HPDE6-E6E7 (cell line): ENCODE measurements around the gene CA6.
"Not testable (repeated sequence)": the region's sequence is repeated elsewhere in the genome, so short reads cannot be mapped to it uniquely, and the experiment has no call there.

Experiments
- DNase-seq: peaks from one replicate; pipeline ENCODE4 v3.0.0; 2011; ENCODE audit warnings: missing footprints; ENCODE audit errors: extremely low spot score

The CA6 gene

GRCh38 chr1:8926707-8927694 lies 18.7 kb upstream of the CA6 start:
- DNase-seq: no peak

DNA sequence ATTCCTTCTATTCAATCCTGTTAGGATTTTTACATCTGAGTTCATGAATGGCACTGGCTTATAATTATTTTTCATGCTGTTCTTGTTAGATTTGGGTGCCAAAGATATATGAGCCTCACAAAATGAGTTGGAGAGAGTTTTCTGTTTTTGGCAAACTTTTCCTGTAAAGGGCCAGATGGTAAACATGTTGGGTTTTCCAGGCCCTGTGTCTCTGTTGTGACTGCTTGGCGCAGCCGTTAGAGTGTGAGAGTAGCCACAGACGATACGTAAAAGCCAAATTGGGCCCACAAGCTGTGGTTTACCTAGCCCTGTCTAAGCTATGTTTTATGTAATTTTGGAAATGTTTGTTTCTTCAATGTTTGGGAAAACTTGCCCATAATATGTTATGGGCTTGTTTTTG lies 15.6 kb upstream of the CA6 start:
- DNase-seq: no peak

DNA sequence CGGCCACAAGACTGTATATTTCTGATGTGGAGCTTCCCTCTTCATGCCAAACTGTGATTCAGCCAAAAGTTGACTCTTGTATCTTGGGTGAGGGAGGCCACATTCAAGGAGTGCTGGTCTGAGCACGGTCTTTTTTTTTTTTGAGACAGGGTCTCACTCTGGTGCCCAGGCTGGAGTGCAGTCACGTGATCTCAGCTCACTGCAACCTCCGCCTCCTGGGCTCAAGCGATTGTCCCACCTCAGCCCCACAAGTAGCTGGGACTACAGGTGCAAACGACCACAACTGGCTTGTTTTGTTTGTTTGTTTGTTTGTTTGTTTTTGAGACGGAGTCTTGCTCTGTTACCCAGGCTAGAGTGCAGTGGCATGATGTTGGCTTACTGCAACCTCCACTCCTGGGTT lies 8.6 kb upstream of the CA6 start:
- not testable (repeated sequence) for DNase-seq

DNA sequence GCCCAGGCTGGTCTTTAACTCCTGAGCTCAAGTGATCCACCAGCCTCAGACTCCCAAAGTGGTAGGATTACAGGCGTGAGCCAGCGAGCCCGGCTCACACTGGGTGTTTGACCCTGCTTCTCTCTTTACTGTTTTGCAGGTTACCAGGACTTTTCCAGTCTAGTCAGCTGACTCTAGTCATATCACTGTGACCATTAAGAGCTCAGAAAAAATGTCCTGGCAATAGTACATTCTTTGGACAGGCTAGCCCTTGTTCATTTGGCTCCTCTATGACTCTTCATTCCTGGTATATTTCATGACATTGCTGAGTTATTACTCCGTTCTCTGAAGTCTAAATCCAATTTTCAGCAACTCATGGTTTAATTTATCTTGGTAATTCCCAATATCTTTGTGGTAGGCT lies 8.0 kb upstream of the CA6 start:
- DNase-seq: no peak

GRCh38 chr1:8938232-8938999 lies 7.3 kb upstream of the CA6 start:
- no peak for DNase-seq

GRCh38 chr1:8939000-8939265 lies 6.7 kb upstream of the CA6 start:
- no peak for DNase-seq

DNA sequence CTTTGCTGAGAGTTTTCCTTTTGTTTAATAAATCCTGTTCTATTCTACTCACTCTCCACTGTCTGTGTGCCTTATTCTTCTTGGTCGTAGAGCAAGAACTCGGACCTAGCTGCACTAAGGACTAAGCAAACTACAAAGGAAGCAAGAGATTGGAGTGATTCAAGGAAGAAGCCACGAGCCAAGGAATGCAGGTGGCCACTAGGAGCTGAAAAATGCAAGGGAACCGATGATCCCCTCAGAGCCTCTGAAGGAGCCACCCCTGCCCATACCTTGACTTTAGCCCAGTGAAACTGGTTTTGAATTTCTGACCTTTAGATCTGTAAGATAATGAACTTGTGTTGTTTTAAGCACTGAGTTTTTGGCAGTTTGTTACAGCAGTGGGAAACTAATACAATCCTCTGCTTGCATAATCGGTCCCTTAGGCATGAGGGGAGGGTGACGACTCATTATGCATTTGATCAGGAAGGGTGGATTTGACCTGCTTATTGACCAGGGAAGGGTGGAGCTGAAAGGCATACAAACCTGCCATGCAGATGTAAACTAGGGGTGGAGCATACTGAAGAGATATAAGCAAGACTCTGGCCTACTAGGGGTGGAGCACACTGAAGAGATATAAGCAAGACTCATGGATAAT lies 6.2 kb upstream of the CA6 start:
- DNase-seq: no peak

DNA sequence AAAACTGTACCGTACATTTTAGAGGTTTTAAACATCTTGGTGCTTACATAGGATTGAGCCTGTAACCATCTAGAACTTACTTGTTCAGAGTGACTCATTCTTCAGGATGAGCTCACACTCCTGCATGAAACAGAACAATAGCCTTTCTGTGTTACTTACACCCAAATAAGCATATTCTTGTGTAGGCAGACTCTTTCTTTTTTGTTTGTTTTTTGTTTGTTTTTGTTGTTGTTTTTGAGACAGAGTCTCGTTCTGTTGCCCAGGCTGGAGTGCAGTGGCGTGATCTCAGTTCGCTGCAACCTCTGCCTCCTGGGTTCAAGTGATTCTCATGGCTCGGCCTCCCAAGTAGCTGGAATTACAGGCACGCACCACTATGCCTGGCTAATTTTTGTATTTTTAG lies 3.8 kb upstream of the CA6 start:
- peak; percentile 88 for DNase-seq

DNA sequence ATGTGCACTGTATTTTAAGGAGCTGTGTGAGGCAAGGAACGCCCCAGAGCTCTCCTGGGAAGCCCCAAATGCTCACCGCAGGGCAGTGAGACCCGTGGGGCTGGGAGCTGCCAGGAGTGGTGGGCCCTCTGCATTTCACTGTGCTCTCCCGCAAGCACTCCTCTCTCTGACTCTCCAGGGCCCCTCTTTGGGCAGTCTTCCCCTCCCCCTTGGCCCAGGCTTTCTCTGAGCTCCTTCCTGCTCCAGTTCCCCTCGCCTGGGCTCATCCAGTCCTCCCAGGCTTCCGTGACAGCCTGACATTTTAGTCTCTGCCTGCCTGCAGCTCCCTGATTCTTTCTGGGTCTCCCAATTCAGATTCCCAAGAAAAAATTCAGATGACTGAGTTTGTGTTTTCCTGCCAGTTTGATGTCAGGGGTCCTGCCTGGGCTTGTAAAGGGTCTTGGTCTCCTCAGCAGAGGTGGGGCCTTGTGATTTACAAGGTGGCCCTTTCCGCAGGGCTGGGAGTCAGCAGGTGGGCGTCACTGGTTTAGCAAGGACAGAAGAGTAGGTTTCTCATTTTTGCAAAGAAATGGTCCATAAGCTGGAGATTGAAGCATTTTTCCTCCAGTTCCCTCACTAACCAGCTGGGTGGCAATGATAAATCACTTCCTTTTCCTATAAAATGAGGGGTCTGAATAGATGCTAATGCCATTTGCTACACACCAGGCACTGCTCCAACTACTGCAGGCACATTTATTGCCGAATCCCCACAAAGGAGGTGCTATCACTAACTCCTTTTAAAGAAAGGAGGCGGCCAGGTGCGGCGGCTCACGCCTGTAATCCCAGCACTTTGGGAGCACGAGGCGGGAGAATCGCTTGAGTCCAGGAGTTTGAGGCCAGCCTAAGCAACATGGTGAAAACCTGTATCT lies 1.9 kb upstream of the CA6 start:
- no peak for DNase-seq

DNA sequence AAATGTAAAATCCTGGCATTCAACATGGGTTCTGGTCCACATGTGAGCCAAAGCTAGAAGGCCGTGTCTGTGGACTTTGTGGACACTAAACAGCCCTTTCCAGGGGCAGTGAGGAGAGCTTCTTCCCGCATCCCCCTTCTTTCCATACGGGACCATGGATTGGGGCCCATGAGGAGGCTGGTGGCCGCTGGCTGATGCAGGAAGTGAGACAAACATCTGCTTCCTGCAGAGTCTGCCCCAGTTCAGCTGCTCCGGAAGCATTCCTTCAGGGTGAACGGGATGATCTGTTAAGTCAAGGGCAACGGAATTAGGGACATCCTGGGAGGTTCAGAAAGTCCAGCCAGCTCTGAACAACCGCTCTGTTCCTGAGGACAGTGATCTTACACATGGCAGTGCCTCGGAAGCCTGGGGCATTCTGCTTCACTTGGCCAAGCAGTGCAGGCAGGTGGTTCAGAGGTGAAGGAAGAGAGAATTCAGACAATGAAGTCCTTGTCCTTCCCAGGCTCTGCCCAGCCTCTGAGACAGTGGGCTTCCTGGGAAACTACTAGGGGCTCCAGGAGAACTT lies 1.5 kb downstream of the CA6 start:
- DNase-seq: no peak

DNA sequence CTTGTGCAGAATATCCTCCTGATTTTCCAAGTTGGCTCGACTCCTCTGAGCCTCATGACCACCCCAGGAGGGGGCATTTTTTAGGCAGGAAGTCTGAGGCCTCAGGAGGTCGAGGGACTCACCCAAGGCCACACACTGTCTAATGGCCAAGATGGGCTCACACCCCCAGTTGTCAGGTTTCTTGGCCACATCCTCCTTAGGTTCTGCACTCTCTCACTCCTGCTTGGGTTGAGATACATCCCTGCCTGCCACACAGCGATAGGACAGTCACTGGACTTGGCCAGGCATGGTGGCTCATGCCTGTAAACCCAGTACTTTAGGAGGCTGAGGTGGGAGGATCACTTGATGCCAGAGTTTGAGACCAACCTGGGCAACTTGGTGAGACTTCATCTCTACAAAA lies 4.6 kb downstream of the CA6 start:
- DNase-seq: no peak

DNA sequence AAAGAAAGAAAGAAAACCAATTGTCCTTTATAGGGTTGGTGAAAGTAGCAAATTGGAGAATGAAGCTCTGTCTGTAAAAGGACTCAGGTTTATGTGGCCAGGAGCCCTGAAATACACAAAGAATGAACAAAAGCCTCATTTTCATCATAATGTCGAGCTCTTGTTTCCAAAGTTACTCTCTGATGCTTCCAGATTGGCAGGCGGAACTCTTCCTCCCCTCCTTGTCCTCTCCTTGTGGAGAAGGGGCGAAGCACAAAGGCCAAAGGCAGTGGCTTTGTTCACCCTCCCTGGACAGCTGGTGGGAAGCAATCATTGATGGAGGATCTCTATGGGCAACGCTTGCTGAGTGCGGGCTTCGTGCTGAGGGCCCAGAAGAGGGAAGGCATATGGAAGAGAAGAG lies 5.6 kb downstream of the CA6 start:
- DNase-seq: no peak

- no peak for DNase-seq
These were observed 9.7 kb downstream of the CA6 start for GRCh38 chr1:8955406-8955805.

- no peak for DNase-seq
These were observed 11.0 kb downstream of the CA6 start for GRCh38 chr1:8956461-8957349.

DNA sequence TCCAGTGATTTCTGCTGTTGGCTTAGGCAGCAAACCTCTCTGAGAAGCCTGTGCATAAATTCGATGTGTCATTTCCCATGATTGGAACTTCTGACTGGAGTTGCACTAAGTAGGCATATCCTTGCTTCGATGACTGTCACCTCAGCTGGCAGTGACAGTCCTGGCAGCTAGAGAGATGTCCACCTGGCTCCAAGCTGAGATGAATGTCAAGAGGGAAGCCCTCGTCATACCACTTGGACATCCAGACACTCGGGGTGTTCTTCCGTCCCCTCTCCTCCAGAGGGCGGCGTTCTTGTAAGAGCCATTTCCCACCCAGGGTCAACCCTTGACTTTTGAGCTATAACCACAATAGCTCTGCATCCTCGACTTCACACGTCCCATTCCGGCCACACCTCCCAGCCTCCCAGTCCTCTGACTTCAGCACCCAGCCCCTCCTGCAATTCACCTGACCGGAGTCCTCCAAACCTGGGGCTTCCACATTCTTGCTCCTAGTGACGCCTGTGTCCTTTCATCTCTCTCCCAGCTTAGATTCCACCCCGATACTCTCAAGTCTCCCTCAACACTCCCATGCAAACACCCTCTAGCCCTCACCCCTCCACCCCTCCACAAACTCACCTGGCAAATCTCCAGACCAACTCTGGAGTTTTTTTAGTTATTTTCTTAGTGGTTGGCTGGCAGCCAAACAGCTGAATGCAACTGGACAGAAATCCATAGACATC lies 17.3 kb downstream of the CA6 start:
- DNase-seq: peak; percentile 52

DNA sequence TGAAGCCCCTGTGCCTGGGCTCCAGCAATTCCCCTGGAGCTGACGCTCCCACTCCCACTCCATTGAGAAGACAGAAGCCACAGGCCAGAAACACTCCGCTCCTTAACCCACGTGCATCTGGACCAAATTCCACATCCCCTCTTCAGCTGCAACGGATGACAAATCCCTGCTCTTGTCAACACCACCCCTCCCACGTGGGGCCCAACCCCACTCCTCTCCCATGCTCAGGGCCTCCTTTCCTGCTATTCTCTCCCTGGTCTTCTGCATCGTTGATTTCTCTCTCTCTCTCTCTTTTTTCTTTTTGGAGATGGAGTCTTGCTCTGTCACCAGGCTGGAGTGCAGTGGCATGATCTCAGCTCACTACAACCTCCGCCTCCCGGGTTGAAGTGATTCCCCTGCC lies 18.3 kb downstream of the CA6 start:
- no peak for DNase-seq

GRCh38 chr1:8965121-8965820 lies 19.6 kb downstream of the CA6 start:
- DNase-seq: no peak

- no peak for DNase-seq
These were observed 20.9 kb downstream of the CA6 start for GRCh38 chr1:8966606-8967005.

DNA sequence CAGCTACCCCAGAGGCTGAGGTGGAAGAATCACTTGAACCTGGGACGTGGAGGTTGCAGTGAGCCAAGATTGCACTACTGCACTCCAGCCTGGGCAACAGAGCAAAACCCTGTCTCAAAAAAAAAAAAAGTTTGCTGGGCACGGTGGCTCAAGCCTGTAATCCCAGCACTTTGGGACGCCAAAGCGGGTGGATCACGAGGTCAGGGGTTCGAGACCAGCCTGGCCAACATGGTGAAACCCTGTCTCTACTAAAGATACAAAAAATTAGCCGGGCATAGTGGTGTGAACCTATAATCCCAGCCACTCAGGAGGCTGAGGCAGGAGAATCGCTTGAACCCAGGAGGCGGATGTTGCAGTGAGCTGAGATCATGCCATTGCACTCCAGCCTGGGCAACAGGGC lies 23.2 kb downstream of the CA6 start:
- DNase-seq: not testable (repeated sequence)
